GM11168 (cell line): Measurements from ENCODE around the gene CRTC3.
"Not testable (repeated sequence)": the region's sequence is repeated elsewhere in the genome, so short reads cannot be mapped to it uniquely, and the experiment has no call there.

Source experiments
- in situ Hi-C: fragments of 300-500 bp; cut with MboI; formaldehyde crosslinking; loops from one replicate; pipeline ENCODE4 v1.12.0; 2022; ENCODE audit warnings: low sequenced_read_pairs; ENCODE audit not compliant: unreplicated experiment

Gene CRTC3

GRCh38 chr15:90519688-90520087 is 10.0 kb upstream of the CRTC3 start:
- in situ Hi-C loops, result no loop called here

- in situ Hi-C loops, result no loop called here
Measured at GRCh38 chr15:90520365-90520764, 9.4 kb upstream of the CRTC3 start.

GRCh38 chr15:90523373-90523772 is 6.3 kb upstream of the CRTC3 start:
- in situ Hi-C loops, result no loop called here

- in situ Hi-C loops, result not testable (repeated sequence)
Measured at GRCh38 chr15:90524018-90524803, 5.5 kb upstream of the CRTC3 start.

- in situ Hi-C loops, result no loop called here
Measured at GRCh38 chr15:90529011-90529370, 732 bp upstream of the CRTC3 start.

GRCh38 chr15:90530250-90531051 is 728 bp downstream of the CRTC3 start:
- in situ Hi-C loops, result loop anchor here (5.0 kb wide), 1 partner anchor 72 kb away; no protein-coding TSS in a partner anchor

GRCh38 chr15:90531147-90531546 is 1.4 kb downstream of the CRTC3 start:
- in situ Hi-C loops, result loop anchor here (5.0 kb wide), 1 partner anchor 71 kb away; no protein-coding TSS in a partner anchor

- in situ Hi-C loops, result no loop called here
Measured at GRCh38 chr15:90535254-90535653, 5.5 kb downstream of the CRTC3 start.

- in situ Hi-C loops, result no loop called here
Measured at GRCh38 chr15:90539789-90540188, 10.1 kb downstream of the CRTC3 start.

GRCh38 chr15:90540768-90541167 is 11.0 kb downstream of the CRTC3 start:
- in situ Hi-C loops, result no loop called here

GRCh38 chr15:90545095-90545494 is 15.4 kb downstream of the CRTC3 start:
- in situ Hi-C loops, result no loop called here

GRCh38 chr15:90547540-90547939 is 17.8 kb downstream of the CRTC3 start:
- in situ Hi-C loops, result no loop called here

- in situ Hi-C loops, result no loop called here
Measured at GRCh38 chr15:90550919-90551318, 21.2 kb downstream of the CRTC3 start.

GRCh38 chr15:90552162-90552928 is 22.6 kb downstream of the CRTC3 start:
- in situ Hi-C loops, result no loop called here

- in situ Hi-C loops, result no loop called here
Measured at GRCh38 chr15:90552929-90553211, 23.1 kb downstream of the CRTC3 start.

- in situ Hi-C loops, result no loop called here
Measured at GRCh38 chr15:90553248-90553745, 23.6 kb downstream of the CRTC3 start.

- in situ Hi-C loops, result no loop called here
Measured at GRCh38 chr15:90557186-90558084, 27.7 kb downstream of the CRTC3 start.

- in situ Hi-C loops, result no loop called here
Measured at GRCh38 chr15:90558171-90558573, 28.4 kb downstream of the CRTC3 start.

- in situ Hi-C loops, result no loop called here
Measured at GRCh38 chr15:90559119-90559518, 29.4 kb downstream of the CRTC3 start.
